HL-60 (cell line): ENCODE results near the gene ARHGEF11.

Source experiments
- DNase-seq, 2 experiments: peaks; one replicate each; pipeline ENCODE4 v3.0.0-alpha.2; 2010 to 2020; ENCODE audit warnings: low read depth in 1 of 2, low spot score in 1 of 2
- H3K27ac ChIP-seq: fragments of 250-450 bp; sonication (Bioruptor Pico); replicated peaks from 2 replicates; pipeline ENCODE4 v1.5.1; 2020; ENCODE audit warnings: mild to moderate bottlenecking, moderate library complexity
- H3K27me3 ChIP-seq: fragments of 250-450 bp; sonication (Bioruptor Pico); 2 replicates; pipeline ENCODE4 v1.5.1; 2021; ENCODE audit warnings: mild to moderate bottlenecking, moderate library complexity; ENCODE audit not compliant: insufficient read depth, poor library complexity, severe bottlenecking
- H3K4me3 ChIP-seq: replicated peaks from 2 replicates; pipeline ENCODE4 v1.5.1; 2011; ENCODE audit warnings: mild to moderate bottlenecking, control low read depth, low read length; ENCODE audit not compliant: insufficient read depth
- GABPA ChIP-seq: IDR thresholded peaks from 2 replicates; pipeline ENCODE4 v1.6.1; 2012; ENCODE audit warnings: low read depth
- POLR2AphosphoS5 ChIP-seq: IDR thresholded peaks from 2 replicates; pipeline ENCODE4 v1.6.1; 2012; ENCODE audit warnings: low read depth
- SPI1 ChIP-seq: IDR thresholded peaks from 2 replicates; pipeline ENCODE4 v1.6.1; 2012; ENCODE audit warnings: low read depth, mild to moderate bottlenecking, borderline replicate concordance
- TF ChIP-seq, protein P1 (sequence below): IDR thresholded peaks from 2 replicates; pipeline ENCODE4 v1.6.1; 2012; ENCODE audit warnings: low read depth; ENCODE audit not compliant: insufficient replicate concordance
- TF ChIP-seq, protein P2 (sequence below): IDR thresholded peaks from one replicate; pipeline ENCODE4 v1.5.1; 2011; ENCODE audit warnings: low read length, control low read depth, inconsistent platforms; ENCODE audit not compliant: insufficient read depth

The ARHGEF11 gene

DNA sequence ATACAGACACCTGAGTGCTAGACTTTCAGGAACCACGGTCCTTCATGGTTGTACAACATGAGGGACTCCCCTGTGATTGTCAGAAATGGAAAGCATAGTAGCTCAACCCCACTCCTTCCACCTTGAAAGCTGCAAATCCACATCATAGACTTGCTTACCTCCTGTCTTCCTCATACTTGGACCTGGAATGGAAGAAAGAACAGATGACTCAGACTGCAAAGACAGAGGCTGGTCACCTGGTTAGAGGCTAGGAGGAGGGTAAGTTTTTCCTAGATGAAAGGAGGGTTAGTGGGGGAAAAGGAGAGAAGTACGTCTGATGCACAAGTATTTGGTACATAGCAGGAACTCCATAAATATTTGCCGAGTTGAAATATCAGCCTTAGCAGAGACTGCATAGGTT lies 87.9 kb downstream of the ARHGEF11 start:
- no peak for DNase-seq
- TF ChIP-seq GABPA (no peak), POLR2AphosphoS5 (no peak), SPI1 (no peak)
- TF ChIP-seq, protein P1, sequence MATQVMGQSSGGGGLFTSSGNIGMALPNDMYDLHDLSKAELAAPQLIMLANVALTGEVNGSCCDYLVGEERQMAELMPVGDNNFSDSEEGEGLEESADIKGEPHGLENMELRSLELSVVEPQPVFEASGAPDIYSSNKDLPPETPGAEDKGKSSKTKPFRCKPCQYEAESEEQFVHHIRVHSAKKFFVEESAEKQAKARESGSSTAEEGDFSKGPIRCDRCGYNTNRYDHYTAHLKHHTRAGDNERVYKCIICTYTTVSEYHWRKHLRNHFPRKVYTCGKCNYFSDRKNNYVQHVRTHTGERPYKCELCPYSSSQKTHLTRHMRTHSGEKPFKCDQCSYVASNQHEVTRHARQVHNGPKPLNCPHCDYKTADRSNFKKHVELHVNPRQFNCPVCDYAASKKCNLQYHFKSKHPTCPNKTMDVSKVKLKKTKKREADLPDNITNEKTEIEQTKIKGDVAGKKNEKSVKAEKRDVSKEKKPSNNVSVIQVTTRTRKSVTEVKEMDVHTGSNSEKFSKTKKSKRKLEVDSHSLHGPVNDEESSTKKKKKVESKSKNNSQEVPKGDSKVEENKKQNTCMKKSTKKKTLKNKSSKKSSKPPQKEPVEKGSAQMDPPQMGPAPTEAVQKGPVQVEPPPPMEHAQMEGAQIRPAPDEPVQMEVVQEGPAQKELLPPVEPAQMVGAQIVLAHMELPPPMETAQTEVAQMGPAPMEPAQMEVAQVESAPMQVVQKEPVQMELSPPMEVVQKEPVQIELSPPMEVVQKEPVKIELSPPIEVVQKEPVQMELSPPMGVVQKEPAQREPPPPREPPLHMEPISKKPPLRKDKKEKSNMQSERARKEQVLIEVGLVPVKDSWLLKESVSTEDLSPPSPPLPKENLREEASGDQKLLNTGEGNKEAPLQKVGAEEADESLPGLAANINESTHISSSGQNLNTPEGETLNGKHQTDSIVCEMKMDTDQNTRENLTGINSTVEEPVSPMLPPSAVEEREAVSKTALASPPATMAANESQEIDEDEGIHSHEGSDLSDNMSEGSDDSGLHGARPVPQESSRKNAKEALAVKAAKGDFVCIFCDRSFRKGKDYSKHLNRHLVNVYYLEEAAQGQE, result no peak
- TF ChIP-seq, protein P2, sequence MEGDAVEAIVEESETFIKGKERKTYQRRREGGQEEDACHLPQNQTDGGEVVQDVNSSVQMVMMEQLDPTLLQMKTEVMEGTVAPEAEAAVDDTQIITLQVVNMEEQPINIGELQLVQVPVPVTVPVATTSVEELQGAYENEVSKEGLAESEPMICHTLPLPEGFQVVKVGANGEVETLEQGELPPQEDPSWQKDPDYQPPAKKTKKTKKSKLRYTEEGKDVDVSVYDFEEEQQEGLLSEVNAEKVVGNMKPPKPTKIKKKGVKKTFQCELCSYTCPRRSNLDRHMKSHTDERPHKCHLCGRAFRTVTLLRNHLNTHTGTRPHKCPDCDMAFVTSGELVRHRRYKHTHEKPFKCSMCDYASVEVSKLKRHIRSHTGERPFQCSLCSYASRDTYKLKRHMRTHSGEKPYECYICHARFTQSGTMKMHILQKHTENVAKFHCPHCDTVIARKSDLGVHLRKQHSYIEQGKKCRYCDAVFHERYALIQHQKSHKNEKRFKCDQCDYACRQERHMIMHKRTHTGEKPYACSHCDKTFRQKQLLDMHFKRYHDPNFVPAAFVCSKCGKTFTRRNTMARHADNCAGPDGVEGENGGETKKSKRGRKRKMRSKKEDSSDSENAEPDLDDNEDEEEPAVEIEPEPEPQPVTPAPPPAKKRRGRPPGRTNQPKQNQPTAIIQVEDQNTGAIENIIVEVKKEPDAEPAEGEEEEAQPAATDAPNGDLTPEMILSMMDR, result no peak
- no peak overlapping the region for H3K4me3 ChIP-seq

DNA sequence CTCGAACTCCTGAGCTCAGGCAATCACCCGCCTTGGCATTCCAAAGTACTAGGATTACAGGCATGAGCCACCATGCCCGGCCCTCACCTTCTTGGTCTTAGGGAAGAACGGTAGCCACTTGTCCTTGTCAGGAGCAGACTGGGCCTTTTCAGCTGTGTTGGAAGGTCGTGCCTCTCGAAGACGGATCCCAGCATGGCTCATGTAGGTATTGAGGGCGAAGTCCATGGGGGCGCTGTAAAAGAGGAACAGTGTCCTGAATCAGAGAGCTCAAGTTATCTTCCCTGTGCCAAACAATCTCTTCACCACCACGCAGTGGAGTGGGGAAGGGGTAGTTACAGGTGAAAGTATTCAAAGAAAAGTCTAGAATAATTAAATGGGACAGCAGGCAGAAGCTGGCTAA lies 89.2 kb downstream of the ARHGEF11 start:
- H3K4me3 ChIP-seq, result no peak overlapping the region
- DNase-seq, result no peak
- no peaks in the 10 kb centered on the region for H3K27me3 ChIP-seq
- TF ChIP-seq GABPA, result no peak
- no peak overlapping the region for H3K27ac ChIP-seq

More for the DNA sequence above, 87.9 kb downstream of the ARHGEF11 start:
- Histone ChIP-seq H3K27me3 (no peaks in the 10 kb centered on the region), H3K27ac (no peak overlapping the region)

DNA sequence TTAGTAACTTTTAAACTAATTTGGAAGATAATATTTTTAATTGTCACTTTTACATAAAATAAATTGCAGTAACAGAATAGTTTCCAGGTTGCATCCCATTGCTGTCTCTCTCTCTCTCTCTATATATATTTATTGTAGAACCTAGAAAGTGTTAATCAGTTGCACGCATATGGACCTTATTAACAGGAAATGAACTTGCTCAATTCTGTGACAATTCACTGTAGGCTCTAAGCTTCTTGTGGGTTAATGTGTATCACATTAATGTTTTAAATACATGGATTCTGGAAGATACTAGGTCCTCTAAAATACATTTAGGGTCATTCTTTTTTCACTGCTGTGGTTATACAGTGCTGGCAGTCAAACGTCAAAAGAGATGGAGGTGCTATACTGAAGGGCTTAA lies 92.0 kb downstream of the ARHGEF11 start:
- no peak for DNase-seq
- Histone ChIP-seq H3K27me3 (no peaks in the 10 kb centered on the region), H3K27ac (no peak overlapping the region), H3K4me3 (no peak overlapping the region)
- TF ChIP-seq POLR2AphosphoS5 (no peak), GABPA (no peak), SPI1 (no peak)
- TF ChIP-seq, protein P2, result no peak
- TF ChIP-seq, protein P1, result no peak

DNA sequence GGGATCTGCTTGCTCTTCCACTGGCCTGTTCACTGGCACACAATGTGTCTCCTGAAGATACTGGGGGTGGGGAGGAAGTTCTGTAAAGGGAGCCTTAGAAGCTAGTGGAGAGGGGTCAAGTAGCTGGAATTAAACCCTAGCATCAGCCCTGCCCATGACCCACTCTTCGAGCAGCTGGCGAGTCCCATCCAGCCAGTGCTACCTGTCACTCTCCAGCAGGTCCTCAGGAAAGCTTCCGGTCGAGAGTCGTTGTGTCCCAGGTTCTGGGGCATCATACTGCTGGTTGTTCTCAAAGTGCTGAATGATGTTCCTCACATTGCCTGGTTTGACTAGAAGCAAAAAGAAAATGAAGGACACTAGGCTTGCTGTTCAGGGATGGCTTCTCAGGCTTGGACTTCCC lies 94.2 kb downstream of the ARHGEF11 start:
- no peak overlapping the region for H3K4me3 ChIP-seq
- no peaks in the 10 kb centered on the region for H3K27me3 ChIP-seq
- TF ChIP-seq SPI1, result no peak
- TF ChIP-seq, protein P2, result no peak
- TF ChIP-seq, protein P1, result no peak
- H3K27ac ChIP-seq, result no peak overlapping the region
- DNase-seq, result no peak
